SK-N-SH treated with all-trans-retinoic acid at 6 μM for 48 hours (cell line): ENCODE measurements around the gene FGF3.
"Not testable (repeated sequence)": the region's sequence is repeated elsewhere in the genome, so short reads cannot be mapped to it uniquely, and the experiment has no call there.

Experiments used
- ATAC-seq: fragments of 200-7000 bp; cut with Tn5 transposase; 3 replicates; pipeline ENCODE4 v1.9.1; 2020; ENCODE audit warnings: mild to moderate bottlenecking, moderate library complexity
- ARNTL ChIP-seq: fragments of 450-650 bp; formaldehyde crosslinking; IDR thresholded peaks from 2 replicates; pipeline ENCODE4 v1.5.0; 2020; ENCODE audit warnings: low read depth, mild to moderate bottlenecking, moderate library complexity, borderline replicate concordance
- BACH2 ChIP-seq: fragments of 250-450 bp; sonication (Bioruptor Pico); IDR thresholded peaks from 2 replicates; pipeline ENCODE4 v1.9.0; 2021; ENCODE audit warnings: mild to moderate bottlenecking, borderline replicate concordance
- CREB5 ChIP-seq: fragments of 250-450 bp; sonication (Bioruptor Pico); IDR thresholded peaks from 2 replicates; pipeline ENCODE4 v1.5.1; 2020; ENCODE audit warnings: low read depth, mild to moderate bottlenecking, moderate library complexity
- CSDC2 ChIP-seq: fragments of 250-450 bp; sonication (Bioruptor Pico); IDR thresholded peaks from 2 replicates; pipeline ENCODE4 v1.5.0; 2020; ENCODE audit warnings: mild to moderate bottlenecking, moderate library complexity
- CSRNP3 ChIP-seq: fragments of 250-450 bp; sonication (Bioruptor Pico); IDR thresholded peaks from 2 replicates; pipeline ENCODE4 v1.5.1; 2021; ENCODE audit warnings: mild to moderate bottlenecking, moderate library complexity
- ESRRG ChIP-seq: fragments of 250-450 bp; sonication (Bioruptor Pico); IDR thresholded peaks from 2 replicates; pipeline ENCODE4 v1.6.1; 2021; ENCODE audit warnings: mild to moderate bottlenecking
- GLIS3 ChIP-seq: fragments of 250-450 bp; sonication (Bioruptor Pico); IDR thresholded peaks from 2 replicates; pipeline ENCODE4 v1.5.0; 2020; ENCODE audit warnings: mild to moderate bottlenecking, moderate library complexity
- OSR1 ChIP-seq: fragments of 250-450 bp; sonication (Bioruptor Pico); IDR thresholded peaks from 2 replicates; pipeline ENCODE4 v1.8.0; 2022; ENCODE audit warnings: moderate library complexity, mild to moderate bottlenecking, inconsistent platforms
- PATZ1 ChIP-seq: fragments of 250-450 bp; sonication (Bioruptor Pico); IDR thresholded peaks from 2 replicates; pipeline ENCODE4 v1.8.0; 2020; ENCODE audit warnings: mild to moderate bottlenecking, moderate library complexity, borderline replicate concordance
- POU6F1 ChIP-seq: fragments of 250-450 bp; sonication (Bioruptor Pico); IDR thresholded peaks from 2 replicates; pipeline ENCODE4 v1.8.0; 2021; ENCODE audit warnings: low read depth, mild to moderate bottlenecking, moderate library complexity, borderline replicate concordance
- PPARA ChIP-seq: fragments of 250-450 bp; sonication (Bioruptor Pico); IDR thresholded peaks from 2 replicates; pipeline ENCODE4 v1.5.0; 2020; ENCODE audit warnings: mild to moderate bottlenecking, borderline replicate concordance
- RARB ChIP-seq: fragments of 250-450 bp; sonication (Bioruptor Pico); IDR thresholded peaks from 2 replicates; pipeline ENCODE4 v1.8.0; 2021; ENCODE audit warnings: mild to moderate bottlenecking, moderate library complexity
- SNAI2 ChIP-seq: fragments of 250-450 bp; sonication (Bioruptor Pico); IDR thresholded peaks from 2 replicates; pipeline ENCODE4 v1.5.0; 2020; ENCODE audit warnings: mild to moderate bottlenecking, moderate library complexity
- TCF4 ChIP-seq: fragments of 250-450 bp; sonication (Bioruptor Pico); IDR thresholded peaks from 2 replicates; pipeline ENCODE4 v1.8.0; 2021; ENCODE audit warnings: mild to moderate bottlenecking, moderate library complexity, borderline replicate concordance
- TOX ChIP-seq: fragments of 250-450 bp; sonication (Bioruptor Pico); IDR thresholded peaks from 2 replicates; pipeline ENCODE4 v1.8.0; 2021; ENCODE audit warnings: mild to moderate bottlenecking, moderate library complexity, borderline replicate concordance
- TSHZ2 ChIP-seq: fragments of 250-450 bp; sonication (Bioruptor Pico); IDR thresholded peaks from 2 replicates; pipeline ENCODE4 v1.5.0; 2020; ENCODE audit warnings: mild to moderate bottlenecking, moderate library complexity
- ZC3H10 ChIP-seq: fragments of 250-450 bp; sonication (Bioruptor Pico); IDR thresholded peaks from 2 replicates; pipeline ENCODE4 v1.5.1; 2021; ENCODE audit warnings: mild to moderate bottlenecking, moderate library complexity
- ZFP3 ChIP-seq: fragments of 250-450 bp; sonication (Bioruptor Pico); IDR thresholded peaks from 2 replicates; pipeline ENCODE4 v1.5.0; 2020; ENCODE audit warnings: mild to moderate bottlenecking, moderate library complexity
- ZFP30 ChIP-seq: fragments of 450-650 bp; formaldehyde crosslinking; IDR thresholded peaks from 2 replicates; pipeline ENCODE4 v1.5.0; 2022; ENCODE audit warnings: mild to moderate bottlenecking, moderate library complexity
- ZNF565 ChIP-seq: fragments of 450-650 bp; formaldehyde crosslinking; conservative IDR thresholded peaks from 2 replicates; pipeline ENCODE4 v1.5.0; 2020; ENCODE audit warnings: low read depth, mild to moderate bottlenecking, moderate library complexity
- ZNF70 ChIP-seq: fragments of 450-650 bp; formaldehyde crosslinking; IDR thresholded peaks from 2 replicates; pipeline ENCODE4 v1.5.0; 2020; ENCODE audit warnings: mild to moderate bottlenecking, moderate library complexity

Gene FGF3

GRCh38 chr11:69765498-69765995 is 53.7 kb downstream of the FGF3 start:
- no peak for ATAC-seq

GRCh38 chr11:69764918-69765317 is 54.3 kb downstream of the FGF3 start:
- not testable (repeated sequence) for ATAC-seq

More at GRCh38 chr11:69765498-69765995, 53.7 kb downstream of the FGF3 start:
- TF ChIP-seq ESRRG (CRISPR knock-in tag) = no peak
- no peak for TF ChIP-seq PATZ1 (CRISPR knock-in tag)
- TF ChIP-seq ZC3H10 = no peak
- TF ChIP-seq PPARA (CRISPR knock-in tag) = no peak
- TF ChIP-seq TOX = no peak
- no peak for TF ChIP-seq GLIS3 (CRISPR knock-in tag)
- TF ChIP-seq SNAI2 (CRISPR knock-in tag) = no peak
- TF ChIP-seq OSR1 = no peak
- TF ChIP-seq ZNF70 (CRISPR knock-in tag) = no peak
- TF ChIP-seq BACH2 (CRISPR knock-in tag) = no peak
- no peak for TF ChIP-seq ZFP30 (CRISPR knock-in tag)
- no peak for TF ChIP-seq CSDC2 (CRISPR knock-in tag)
- no peak for TF ChIP-seq TSHZ2 (CRISPR knock-in tag)
- TF ChIP-seq CREB5 = no peak
- TF ChIP-seq CSRNP3 (CRISPR knock-in tag) = no peak
- no peak for TF ChIP-seq RARB (CRISPR knock-in tag)
- no peak for TF ChIP-seq ARNTL (CRISPR knock-in tag)
- no peak for TF ChIP-seq TCF4 (CRISPR knock-in tag)
- TF ChIP-seq, all 23 proteins: peak for 0

GRCh38 chr11:69760319-69760718 is 58.9 kb downstream of the FGF3 start:
- TF ChIP-seq PPARA (CRISPR knock-in tag) = no peak
- TF ChIP-seq POU6F1 = no peak
- TF ChIP-seq ARNTL (CRISPR knock-in tag) = no peak
- no peak for TF ChIP-seq ZC3H10
- TF ChIP-seq GLIS3 (CRISPR knock-in tag) = no peak
- TF ChIP-seq ZNF565 = no peak
- no peak for TF ChIP-seq ZFP3 (CRISPR knock-in tag)
- no peak for TF ChIP-seq PATZ1 (CRISPR knock-in tag)
- ATAC-seq = no peak
